ENCODE results near the gene SLC50A1. TPM values are rescaled to one million over a fixed set of nuclear protein-coding genes. Genes with fewer than 3 reads are reported as not detected.

The SLC50A1 gene
- total RNA-seq, 1 donor from 2014 or later: 4.9 TPM

DNA sequence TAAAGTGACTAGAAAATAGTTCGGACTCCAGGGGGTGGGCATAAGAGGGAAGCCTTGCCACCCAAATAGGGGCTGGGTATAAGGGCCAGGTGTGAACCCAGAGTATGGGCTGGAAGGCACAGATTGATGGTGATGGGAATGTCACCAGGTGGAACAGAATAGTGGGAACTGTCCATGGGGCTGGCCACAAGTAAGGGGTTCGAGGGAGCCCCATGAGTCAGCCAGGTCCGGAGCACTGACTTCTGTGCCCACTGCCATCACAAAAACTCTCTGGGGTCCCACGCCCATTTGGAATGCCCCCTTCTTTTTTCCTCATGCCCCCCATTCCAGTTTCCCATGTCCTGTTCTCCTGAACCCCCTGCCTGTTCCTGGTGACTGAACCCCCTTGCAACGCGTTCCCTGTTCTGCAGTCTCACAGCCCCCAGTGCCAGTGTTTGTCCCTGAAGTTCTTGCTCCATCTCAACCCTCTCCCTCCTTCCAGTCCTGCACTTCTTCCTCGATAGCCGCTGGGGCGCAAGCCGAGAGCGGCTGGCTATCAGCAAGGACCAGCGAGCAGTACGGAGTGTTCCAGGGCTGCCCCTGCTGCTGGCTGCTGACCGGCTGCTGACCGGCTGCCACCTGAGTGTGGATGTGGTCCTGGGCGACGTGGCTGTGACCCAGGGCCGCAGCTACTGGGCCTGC lies 45.9 kb downstream of the SLC50A1 start:
- FAIRE-seq: no peak
- no peak for DNase-seq (ENCODE audit: low spot score in 2 of 2)

DNA sequence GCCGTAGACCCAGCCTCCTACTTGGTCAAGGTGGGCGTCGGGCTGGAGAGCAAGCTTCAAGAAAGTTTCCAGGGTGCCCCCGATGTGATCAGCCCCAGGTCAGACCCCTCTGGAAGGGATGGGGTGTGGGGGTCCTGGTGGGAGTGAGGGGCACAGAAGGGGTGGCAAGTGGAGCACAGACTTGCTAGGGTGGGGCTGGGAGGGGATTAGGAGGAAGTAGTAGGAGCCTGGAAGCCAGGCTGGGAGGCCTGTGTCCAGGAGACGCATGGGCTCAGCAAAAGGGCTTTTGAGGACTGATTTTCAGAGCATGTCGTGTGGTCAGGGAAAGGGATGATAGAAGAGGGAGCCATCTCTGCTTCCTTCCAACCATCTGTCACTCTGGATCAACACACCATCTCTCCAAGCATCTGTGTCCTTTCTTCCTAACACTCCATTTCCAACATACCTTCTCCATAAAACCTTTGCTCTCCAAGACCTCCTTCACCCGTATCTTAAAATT lies 46.4 kb downstream of the SLC50A1 start:
- no peak for DNase-seq (ENCODE audit: low spot score in 2 of 2)
- no peak for FAIRE-seq

DNA sequence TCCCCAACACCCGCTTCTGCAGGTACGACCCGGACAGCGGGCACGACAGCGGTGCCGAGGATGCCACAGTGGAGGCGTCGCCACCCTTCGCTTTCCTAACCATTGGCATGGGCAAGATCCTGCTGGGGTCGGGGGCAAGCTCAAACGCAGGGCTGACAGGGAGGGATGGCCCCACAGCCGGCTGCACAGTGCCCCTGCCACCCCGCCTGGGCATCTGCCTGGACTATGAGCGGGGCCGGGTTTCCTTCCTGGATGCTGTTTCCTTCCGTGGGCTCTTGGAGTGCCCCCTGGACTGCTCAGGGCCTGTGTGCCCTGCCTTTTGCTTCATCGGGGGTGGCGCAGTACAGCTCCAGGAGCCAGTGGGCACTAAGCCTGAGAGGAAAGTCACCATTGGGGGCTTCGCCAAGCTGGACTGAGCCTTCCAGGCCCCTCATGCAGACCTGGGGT lies 48.1 kb downstream of the SLC50A1 start:
- DNase-seq (ENCODE audit: low spot score in 2 of 2): no peak
- FAIRE-seq: no peak

DNA sequence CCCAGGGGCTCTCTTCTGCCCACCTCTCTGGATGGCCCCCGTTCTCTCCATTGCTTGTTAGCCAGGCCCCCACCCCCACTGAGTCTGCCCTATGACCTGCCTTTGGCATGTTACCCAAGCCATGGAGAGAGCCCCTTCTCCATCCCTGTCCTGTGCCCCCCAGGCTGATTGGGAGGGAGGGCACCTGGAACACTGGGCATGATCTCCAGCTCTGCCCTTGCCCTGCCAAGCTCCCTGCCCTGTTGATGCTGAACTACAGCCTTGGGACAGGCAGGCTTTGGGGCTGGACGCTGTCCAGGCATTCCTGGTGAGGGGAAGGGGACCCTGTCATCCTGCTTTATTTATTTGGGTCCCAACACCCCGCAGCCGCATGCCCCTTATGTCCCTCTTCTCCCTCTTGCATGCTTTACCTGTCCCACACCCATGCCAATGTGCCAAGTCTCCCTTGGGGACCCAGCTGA lies 48.7 kb downstream of the SLC50A1 start:
- no peak for FAIRE-seq
- no peak for DNase-seq (ENCODE audit: low spot score in 2 of 2)

DNA sequence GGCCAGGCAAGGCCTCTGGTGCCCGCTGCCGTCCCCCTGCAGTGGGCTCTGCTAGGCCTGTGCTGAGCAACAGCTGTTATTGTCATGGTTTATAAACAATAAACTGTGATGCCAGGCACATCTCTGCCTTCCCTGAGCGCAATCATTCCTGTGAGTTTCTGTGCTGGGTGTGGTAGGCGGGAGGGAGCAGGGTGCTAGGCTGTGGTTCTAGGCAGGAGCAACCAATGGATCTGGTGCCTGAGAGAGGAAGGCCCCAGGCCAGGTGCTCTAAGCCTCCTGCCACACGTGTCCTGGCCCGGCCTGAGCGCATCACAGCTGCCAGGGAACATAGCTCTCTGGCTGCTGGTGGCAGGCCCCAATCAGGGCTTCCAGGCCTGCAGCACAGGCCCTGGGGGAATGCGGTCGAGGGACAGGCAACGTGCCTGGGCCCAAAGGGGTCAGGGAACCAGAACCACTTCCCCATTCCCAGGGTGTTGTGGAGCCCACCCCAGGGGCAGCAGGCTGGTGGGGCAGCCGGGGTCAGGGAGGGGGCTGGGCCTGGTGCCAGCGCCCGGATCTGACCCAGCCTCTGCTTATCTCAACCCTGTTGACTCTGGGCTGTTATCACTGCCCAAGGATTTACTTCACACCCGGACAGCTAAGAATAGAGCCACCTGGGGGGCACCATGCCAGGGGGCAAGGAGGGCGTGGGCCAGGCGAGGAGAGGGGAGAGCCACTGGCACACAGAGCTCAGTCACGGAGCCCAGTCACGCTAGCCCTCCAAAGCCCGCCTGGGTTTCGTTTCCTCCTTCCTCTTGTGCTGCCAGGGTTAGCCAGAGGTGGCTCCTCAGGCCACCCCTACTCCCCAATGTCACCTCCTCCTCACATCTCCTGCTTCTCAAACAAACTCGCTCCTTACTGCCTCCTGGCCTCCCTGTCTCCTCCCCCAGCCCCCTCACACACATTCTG lies 49.5 kb downstream of the SLC50A1 start:
- FAIRE-seq (no peak), DNase-seq (ENCODE audit: low spot score in 2 of 2) (no peak)

DNA sequence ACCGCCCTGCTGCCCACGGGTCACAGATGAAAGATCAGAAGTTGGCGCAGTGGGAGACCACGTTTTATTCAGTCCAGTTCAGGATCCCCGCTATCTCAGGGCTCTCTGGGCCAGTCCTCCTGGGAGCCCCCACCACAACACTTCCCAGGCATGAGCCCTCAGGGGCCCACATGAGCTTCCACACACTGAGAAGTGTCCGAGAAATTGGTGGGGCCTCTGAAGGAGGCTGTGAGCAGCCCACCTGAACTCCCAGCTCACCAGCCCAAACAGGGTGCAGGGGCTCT lies 50.1 kb downstream of the SLC50A1 start:
- DNase-seq (ENCODE audit: low spot score in 2 of 2): no peak
- no peak for FAIRE-seq

DNA sequence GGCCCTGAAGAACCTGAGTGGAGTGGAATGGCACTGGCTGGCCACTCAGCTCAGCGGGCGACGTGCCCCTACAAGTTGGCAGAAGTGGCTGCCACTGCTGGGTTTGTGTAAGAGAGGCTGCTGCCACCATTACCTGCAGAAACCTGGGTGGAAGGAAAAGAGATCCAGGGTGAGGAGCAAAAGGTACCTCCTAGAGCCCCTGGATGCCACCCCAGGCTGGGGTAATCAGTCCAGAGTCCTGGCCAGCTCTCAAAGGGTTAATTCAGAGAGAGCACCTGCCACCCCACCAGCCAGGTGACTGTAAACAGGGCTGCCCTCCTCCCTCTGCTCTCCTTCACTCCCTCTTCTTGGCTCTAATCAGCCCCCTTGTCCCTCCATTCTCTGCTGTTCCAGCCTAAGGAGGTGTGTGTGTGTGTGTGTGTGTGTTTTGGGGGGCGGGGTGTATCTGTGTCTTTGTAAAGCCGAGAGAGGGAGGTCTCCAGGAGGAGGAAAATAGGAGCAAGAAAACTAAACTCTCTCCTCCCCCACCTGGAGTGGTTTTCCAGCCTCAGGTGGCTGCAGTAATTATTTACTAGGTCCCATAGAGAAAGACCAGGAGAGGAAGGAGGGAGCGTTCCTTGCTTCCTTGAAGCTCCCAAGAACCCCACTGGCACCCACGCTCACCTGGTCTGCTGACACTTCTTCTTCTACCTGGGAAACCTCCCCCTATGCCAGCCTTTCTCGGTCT lies 50.6 kb downstream of the SLC50A1 start:
- FAIRE-seq (no peak), DNase-seq (ENCODE audit: low spot score in 2 of 2) (no peak)

DNA sequence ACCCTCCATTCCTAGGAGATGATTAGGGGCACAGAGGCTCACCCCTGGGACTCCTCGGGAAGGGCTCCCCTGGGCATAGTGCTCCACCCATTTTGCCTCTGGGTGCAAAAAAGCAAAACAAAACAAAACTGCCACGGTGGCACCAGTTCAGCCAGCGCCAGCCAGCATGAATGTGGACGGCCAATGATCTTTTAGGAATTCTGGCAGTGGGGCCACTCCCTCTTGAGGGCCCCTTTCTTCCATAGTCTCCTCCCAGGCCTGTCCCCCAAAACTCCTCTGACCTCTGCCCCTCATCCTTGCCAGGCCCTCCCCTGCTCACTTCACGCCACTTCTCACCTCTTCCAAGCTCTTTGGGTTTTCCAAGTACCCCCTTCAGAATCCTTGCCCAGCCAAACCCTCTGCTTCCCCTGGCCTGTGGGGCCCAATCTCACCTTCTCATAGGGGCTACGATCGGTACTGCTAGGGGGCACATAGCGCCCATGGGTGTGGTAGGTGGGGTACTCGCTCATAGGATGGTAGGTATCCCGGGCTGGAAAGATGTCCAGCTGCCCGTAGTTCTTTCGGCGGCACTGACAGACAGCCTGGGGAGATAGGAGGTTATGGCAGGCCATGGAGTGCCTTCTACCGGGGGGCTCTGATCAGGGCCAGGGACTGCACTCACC lies 51.3 kb downstream of the SLC50A1 start:
- FAIRE-seq (no peak), DNase-seq (ENCODE audit: low spot score in 2 of 2) (no peak)

DNA sequence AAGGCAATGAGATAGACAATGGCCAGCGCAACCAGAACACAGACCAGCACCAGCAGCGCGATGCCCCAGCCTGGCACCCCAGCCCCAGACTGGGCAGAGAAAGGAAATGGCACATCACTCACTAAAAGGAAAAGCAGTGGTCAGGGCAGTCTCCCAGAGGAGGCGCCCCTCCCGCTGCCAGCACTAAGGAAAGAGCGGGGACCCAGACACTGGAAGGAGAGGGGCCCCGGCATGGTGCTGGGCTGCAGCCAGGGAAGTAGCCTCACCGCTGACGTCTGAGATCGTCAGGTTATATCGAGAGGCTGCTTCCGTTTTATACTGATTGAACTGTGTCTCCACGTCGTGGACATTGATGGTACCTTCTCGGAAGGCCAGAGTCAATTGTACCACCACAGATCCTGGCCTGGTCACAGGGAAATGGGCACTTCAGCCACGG lies 51.8 kb downstream of the SLC50A1 start:
- DNase-seq (ENCODE audit: low spot score in 2 of 2): no peak
- FAIRE-seq: no peak

DNA sequence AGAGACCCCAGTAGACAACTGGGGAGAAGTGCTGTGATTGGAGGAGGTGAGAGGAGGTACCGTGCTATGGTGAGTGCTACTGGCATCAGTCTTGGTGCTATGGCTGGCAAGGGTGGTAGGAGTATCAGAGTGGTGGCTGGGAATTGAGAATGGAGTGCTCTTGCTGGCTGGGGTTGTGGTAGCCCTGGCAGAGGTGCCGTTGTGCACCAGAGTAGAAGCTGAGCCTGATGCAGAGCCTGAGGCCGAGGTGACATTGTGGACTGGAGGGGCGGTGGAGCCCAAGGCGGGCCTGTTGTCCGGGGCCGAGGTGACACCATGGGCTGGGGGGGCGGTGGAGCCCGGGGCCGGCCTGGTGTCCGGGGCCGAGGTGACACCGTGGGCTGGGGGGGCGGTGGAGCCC lies 52.6 kb downstream of the SLC50A1 start:
- no peak for FAIRE-seq
- no peak for DNase-seq (ENCODE audit: low spot score in 2 of 2)

Small RNA genes lying within 50 kb of the gene (small RNA-seq; reads per million reads assigned to genes)
- gene HMGN2P18 (not detected), gene RF00019 (not detected)

Other genes with a start within 250 kb of the SLC50A1 start
- gene PMVK, start 199.1 kb upstream of the SLC50A1 start, total RNA-seq: 10.2 TPM
- gene PBXIP1, start 179.8 kb upstream of the SLC50A1 start, total RNA-seq: 15.1 TPM
- gene PYGO2, start 174.1 kb upstream of the SLC50A1 start, total RNA-seq: 9.4 TPM
- 6.9 TPM for gene SHC1, start 165.1 kb upstream of the SLC50A1 start, total RNA-seq
- gene CKS1B, start 161.2 kb upstream of the SLC50A1 start, total RNA-seq: 12.6 TPM
- 17.9 TPM for gene FLAD1, start 152.5 kb upstream of the SLC50A1 start, total RNA-seq
- 1.2 TPM for gene LENEP, start 142.3 kb upstream of the SLC50A1 start, total RNA-seq
- 0.82 TPM for gene ZBTB7B, start 133.1 kb upstream of the SLC50A1 start, total RNA-seq
- under 0.01 TPM for gene DCST2, start 102.1 kb upstream of the SLC50A1 start, total RNA-seq
- gene DCST1, start 102.0 kb upstream of the SLC50A1 start, total RNA-seq: not detected
- 11.8 TPM for gene ADAM15, start 84.5 kb upstream of the SLC50A1 start, total RNA-seq
- 0.82 TPM for gene EFNA4, start 72.1 kb upstream of the SLC50A1 start, total RNA-seq
- 9.8 TPM for gene EFNA3, start 57.0 kb upstream of the SLC50A1 start, total RNA-seq
- 4.1 TPM for gene EFNA1, start 8.0 kb upstream of the SLC50A1 start, total RNA-seq
- gene DPM3, start 4.7 kb downstream of the SLC50A1 start, total RNA-seq: 15.1 TPM
- 74.6 TPM for gene KRTCAP2, start 37.5 kb downstream of the SLC50A1 start, total RNA-seq
- 21.2 TPM for gene TRIM46, start 38.0 kb downstream of the SLC50A1 start, total RNA-seq
- 7.7 TPM for gene THBS3, start 72.0 kb downstream of the SLC50A1 start, total RNA-seq
- 13.9 TPM for gene MTX1, start 72.8 kb downstream of the SLC50A1 start, total RNA-seq
- 2.9 TPM for gene ENTREP3, start 119.6 kb downstream of the SLC50A1 start, total RNA-seq
- 19.2 TPM for gene SCAMP3, start 126.5 kb downstream of the SLC50A1 start, total RNA-seq
- gene CLK2, start 137.7 kb downstream of the SLC50A1 start, total RNA-seq: 25.3 TPM
- gene HCN3, start 141.6 kb downstream of the SLC50A1 start, total RNA-seq: 11.8 TPM
- gene PKLR, start 165.6 kb downstream of the SLC50A1 start, total RNA-seq: not detected
- gene FDPS, start 173.0 kb downstream of the SLC50A1 start, total RNA-seq: 132 TPM
- gene RUSC1, start 185.0 kb downstream of the SLC50A1 start, total RNA-seq: 44.8 TPM